HG02884 (cell line): Measurements from ENCODE around the gene ISG15.
"Not testable (repeated sequence)": the region's sequence is repeated elsewhere in the genome, so short reads cannot be mapped to it uniquely, and the experiment has no call there.

Experiments used
- ATAC-seq: cut with Tn5 transposase; IDR thresholded peaks from one replicate; pipeline ENCODE4 v1.9.1; 2021; ENCODE audit warnings: mild to moderate bottlenecking, moderate library complexity; ENCODE audit not compliant: unreplicated experiment

The ISG15 gene

DNA sequence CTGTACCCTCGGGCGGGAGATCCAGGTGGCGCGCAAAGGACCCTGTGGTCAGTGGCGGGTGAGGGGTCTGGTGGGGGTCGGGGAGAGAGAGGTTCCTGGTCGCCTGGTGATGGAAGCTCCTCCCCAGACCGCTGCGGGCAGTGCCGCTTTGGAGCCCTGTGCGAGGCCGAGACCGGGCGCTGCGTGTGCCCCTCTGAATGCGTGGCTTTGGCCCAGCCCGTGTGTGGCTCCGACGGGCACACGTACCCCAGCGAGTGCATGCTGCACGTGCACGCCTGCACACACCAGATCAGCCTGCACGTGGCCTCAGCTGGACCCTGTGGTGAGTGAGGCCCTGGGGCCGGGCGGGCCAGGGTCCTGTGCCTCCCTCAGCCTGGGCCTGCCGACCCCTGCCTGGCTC lies 30.1 kb downstream of the ISG15 start:
- ATAC-seq = no peak

DNA sequence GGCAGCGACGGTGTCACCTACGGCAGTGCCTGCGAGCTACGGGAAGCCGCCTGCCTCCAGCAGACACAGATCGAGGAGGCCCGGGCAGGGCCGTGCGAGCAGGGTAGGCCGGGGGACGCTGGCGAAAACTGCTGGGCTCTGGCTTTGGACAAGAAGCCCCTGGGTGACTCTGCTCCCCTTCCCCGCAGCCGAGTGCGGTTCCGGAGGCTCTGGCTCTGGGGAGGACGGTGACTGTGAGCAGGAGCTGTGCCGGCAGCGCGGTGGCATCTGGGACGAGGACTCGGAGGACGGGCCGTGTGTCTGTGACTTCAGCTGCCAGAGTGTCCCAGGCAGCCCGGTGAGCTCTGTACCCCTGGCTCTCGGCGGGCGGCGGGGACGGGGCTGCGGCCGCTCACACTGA lies 30.6 kb downstream of the ISG15 start:
- no peak for ATAC-seq

DNA sequence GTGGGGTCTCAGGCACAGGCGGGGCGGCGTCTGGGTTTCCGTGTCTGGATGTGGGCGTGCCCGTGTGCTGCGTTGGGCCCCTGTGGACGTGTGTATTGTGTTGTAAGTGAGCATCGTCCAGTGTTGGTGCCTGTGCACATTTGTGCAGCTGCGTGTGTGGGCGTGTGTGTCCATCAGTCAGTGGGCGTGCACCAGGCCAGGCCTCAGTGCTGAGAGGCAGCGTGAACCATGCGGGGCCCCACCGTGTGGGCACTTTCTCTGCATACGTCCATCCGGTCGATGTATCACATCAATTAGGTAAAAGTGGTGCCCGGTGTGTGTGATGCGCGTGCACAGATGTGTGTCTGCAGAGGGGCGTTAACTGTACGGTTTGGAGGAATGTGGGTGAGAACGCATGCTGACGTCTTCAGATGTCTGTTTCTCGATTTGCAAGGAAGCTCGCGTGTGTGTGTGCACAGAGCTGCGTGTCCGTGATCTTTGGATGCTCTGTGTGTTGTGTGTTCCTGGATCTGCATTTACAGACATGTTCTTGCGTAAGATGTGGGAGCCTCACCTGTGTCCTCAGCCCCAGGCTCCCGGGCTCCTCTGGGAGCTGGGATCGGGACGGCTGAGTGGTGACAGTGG lies 31.3 kb downstream of the ISG15 start:
- no peak for ATAC-seq

- ATAC-seq = no peak
These were observed 31.8 kb downstream of the ISG15 start for GRCh38 chr1:1045129-1045528.

GRCh38 chr1:1046243-1046642 lies 32.9 kb downstream of the ISG15 start:
- ATAC-seq = no peak

DNA sequence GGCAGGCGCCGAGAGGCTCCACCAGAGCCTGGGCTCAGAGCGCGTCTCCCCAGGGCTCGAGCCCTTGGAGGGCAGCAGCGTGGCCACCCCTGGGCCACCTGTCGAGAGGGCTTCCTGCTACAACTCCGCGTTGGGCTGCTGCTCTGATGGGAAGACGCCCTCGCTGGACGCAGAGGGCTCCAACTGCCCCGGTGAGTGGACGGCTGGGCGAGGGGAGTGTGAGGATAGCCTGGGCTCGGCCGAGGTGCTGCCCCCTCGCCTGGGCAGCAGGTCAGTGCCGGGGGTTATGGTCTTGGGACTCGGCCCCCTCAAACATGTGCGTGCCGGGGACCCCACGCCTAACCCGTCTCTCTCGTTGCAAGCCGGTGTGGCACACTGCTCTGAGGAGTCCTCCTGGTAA lies 33.5 kb downstream of the ISG15 start:
- ATAC-seq = no peak

GRCh38 chr1:1047407-1047806 lies 34.1 kb downstream of the ISG15 start:
- ATAC-seq = no peak

DNA sequence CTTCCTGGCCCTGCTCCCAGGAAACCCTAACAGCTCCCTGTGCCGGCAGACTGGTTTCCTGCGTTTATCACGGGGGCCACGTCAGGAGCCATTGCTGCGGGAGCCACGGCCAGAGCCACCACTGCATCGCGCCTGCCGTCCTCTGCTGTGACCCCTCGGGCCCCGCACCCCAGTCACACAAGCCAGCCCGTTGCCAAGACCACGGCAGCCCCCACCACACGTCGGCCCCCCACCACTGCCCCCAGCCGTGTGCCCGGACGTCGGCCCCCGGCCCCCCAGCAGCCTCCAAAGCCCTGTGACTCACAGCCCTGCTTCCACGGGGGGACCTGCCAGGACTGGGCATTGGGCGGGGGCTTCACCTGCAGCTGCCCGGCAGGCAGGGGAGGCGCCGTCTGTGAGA lies 34.7 kb downstream of the ISG15 start:
- ATAC-seq = no peak

GRCh38 chr1:1048765-1049164 lies 35.5 kb downstream of the ISG15 start:
- ATAC-seq = no peak

- no peak for ATAC-seq
These were observed 36.2 kb downstream of the ISG15 start for GRCh38 chr1:1049318-1050165.

DNA sequence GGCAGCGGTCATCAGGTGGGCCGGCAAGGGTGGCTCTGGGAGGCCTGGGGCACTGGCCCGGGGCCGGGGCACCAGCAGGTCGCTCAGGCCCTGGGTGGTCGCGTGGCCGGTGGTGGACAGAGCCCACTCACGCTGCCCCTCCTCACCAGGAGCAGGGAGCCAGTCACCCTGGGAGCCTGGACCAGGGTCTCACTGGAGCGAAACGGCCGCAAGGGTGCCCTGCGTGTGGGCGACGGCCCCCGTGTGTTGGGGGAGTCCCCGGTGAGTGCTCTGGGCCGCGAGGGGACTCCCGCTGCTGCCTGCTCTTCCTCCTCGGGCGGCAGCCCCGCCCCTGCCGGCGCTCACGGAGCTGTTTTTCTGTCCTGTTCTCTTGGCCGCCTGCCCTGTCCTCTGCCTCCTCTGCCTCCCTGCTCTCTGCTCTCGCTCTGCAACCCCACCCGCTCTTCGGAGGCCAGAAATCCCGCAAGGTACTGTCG lies 37.3 kb downstream of the ISG15 start:
- no peak for ATAC-seq

GRCh38 chr1:1051127-1051810 lies 38.0 kb downstream of the ISG15 start:
- ATAC-seq = no peak

GRCh38 chr1:1052003-1052840 lies 38.9 kb downstream of the ISG15 start:
- no peak for ATAC-seq

- ATAC-seq = no peak
These were observed 39.7 kb downstream of the ISG15 start for GRCh38 chr1:1053022-1053421.

- ATAC-seq = no peak
These were observed 40.4 kb downstream of the ISG15 start for GRCh38 chr1:1053682-1054081.

GRCh38 chr1:1054099-1054700 lies 40.9 kb downstream of the ISG15 start:
- no peak for ATAC-seq

DNA sequence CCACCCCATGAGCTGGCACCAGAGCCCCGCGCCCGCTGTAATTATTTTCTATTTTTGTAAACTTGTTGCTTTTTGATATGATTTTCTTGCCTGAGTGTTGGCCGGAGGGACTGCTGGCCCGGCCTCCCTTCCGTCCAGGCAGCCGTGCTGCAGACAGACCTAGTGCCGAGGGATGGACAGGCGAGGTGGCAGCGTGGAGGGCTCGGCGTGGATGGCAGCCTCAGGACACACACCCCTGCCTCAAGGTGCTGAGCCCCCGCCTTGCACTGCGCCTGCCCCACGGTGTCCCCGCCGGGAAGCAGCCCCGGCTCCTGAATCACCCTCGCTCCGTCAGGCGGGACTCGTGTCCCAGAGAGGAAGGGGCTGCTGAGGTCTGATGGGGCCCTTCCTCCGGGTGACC lies 41.7 kb downstream of the ISG15 start:
- ATAC-seq = no peak

- no peak for ATAC-seq
These were observed 42.8 kb downstream of the ISG15 start for GRCh38 chr1:1055841-1056736.

DNA sequence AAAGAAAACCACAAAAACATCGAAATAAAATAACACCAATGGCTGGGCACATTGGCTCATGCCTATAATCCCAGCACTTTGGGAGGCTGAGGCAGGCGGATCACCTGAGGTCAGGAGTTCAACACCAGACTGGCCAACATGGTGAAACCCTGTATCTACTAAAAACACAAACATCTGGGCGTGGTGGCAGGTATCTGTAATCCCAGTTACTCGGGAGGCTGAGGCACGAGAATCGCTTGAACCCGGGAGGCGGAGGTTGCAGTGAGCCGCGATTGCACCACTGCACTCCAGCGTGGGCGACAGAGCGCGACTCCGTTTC lies 44.4 kb downstream of the ISG15 start:
- not testable (repeated sequence) for ATAC-seq
